Posterior vena cava (tissue), 2 donors: ENCODE results near the gene DRD2. TPM values are rescaled to one million over a fixed set of nuclear protein-coding genes. Genes with fewer than 3 reads are reported as not detected.

Experiments
- DNase-seq: peaks from one replicate; pipeline ENCODE4 v3.0.0-alpha.2; 2020; ENCODE audit warnings: low spot score
- intact Hi-C, 2 donors: fragments of 100-400 bp; cut with DNase I; formaldehyde crosslinking; loops; one replicate each; pipeline versions ENCODE4 v1.14.1 to v1.14.2; 2022 to 2023
- microRNA-seq, 2 donors: library from miRNA; unstranded; fragments of <30 nt; microRNA quantifications; one replicate each; pipeline ENCODE4 v1.2.0, GENCODE V29; 2020 to 2021; ENCODE audit warnings: borderline microRNAs expressed in 2 of 2
- total RNA-seq, 2 donors: library from RNA; stranded (reverse); fragmentation: NEBNext Ultra II Directional; extraction: Animal tissue kit (Norgen Biotek cat#: 25700); gene quantifications; one replicate each; pipeline ENCODE4 v1.2.1, GENCODE V29; 2021
- donor health status: DM: yes; HTN: yes; CAD: no.
- donor health status: DM: yes; HTN: yes; CAD: no.

The DRD2 gene
- total RNA-seq, 2 donors from 2014 or later: 0.29 to 0.51 TPM

GRCh38 chr11:113385749-113386148, 89.4 kb downstream of the DRD2 start:
- intact Hi-C loops: no loop called here
- DNase-seq: no peak

GRCh38 chr11:113384551-113384950, 90.6 kb downstream of the DRD2 start:
- no peak for DNase-seq
- intact Hi-C loops: no loop called here

- no peak for DNase-seq
- intact Hi-C loops: no loop called here
Measured at GRCh38 chr11:113382121-113382520, 93.1 kb downstream of the DRD2 start.

- DNase-seq: no peak
- intact Hi-C loops: loop anchor here in 1 of 2 donors (2.0 kb wide), 1 partner anchor 76 kb away; no protein-coding TSS in a partner anchor
Measured at GRCh38 chr11:113378692-113379091, 96.5 kb downstream of the DRD2 start.

GRCh38 chr11:113377681-113378412, 97.4 kb downstream of the DRD2 start:
- DNase-seq: no peak
- intact Hi-C loops: loop anchor here in 1 of 2 donors (2.0 kb wide), 1 partner anchor 75 kb away; no protein-coding TSS in a partner anchor

GRCh38 chr11:113376156-113376555, 99.0 kb downstream of the DRD2 start:
- intact Hi-C loops: no loop called here
- no peak for DNase-seq

GRCh38 chr11:113375402-113375801, 99.8 kb downstream of the DRD2 start:
- DNase-seq: no peak
- intact Hi-C loops: no loop called here

GRCh38 chr11:113373981-113374560, 101.1 kb downstream of the DRD2 start:
- intact Hi-C loops: no loop called here
- DNase-seq: no peak

GRCh38 chr11:113373306-113373705, 101.9 kb downstream of the DRD2 start:
- intact Hi-C loops: no loop called here
- no peak for DNase-seq

GRCh38 chr11:113372309-113372708, 102.9 kb downstream of the DRD2 start:
- intact Hi-C loops: no loop called here
- DNase-seq: no peak

- DNase-seq: no peak
- intact Hi-C loops: no loop called here
Measured at GRCh38 chr11:113370634-113371033, 104.6 kb downstream of the DRD2 start.

GRCh38 chr11:113369411-113369810, 105.8 kb downstream of the DRD2 start:
- intact Hi-C loops: no loop called here
- no peak for DNase-seq

GRCh38 chr11:113365895-113366294, 109.3 kb downstream of the DRD2 start:
- DNase-seq: no peak
- intact Hi-C loops: no loop called here

- intact Hi-C loops: no loop called here
- DNase-seq: no peak
Measured at GRCh38 chr11:113363996-113364641, 111.1 kb downstream of the DRD2 start.

GRCh38 chr11:113363406-113363805, 111.8 kb downstream of the DRD2 start:
- DNase-seq: no peak
- intact Hi-C loops: no loop called here

Small RNA genes lying within 50 kb of the gene (microRNA-seq; reads per million reads assigned to microRNA genes)
- 0 reads per million in 2 donors for gene MIR4301

Other genes with a start within 250 kb of the DRD2 start
- 10 to 100 TPM in 1 of 2 donors, 1 to 10 TPM in 1; 4.9 to 10.3 TPM for gene TTC12, start 160.8 kb downstream of the DRD2 start, total RNA-seq
- gene ANKK1, start 87.6 kb downstream of the DRD2 start, total RNA-seq: under 1 TPM in 1 of 2 donors, not detected in 1; 0.23 TPM
- under 1 TPM; 0.51 to 0.76 TPM for gene TMPRSS5, start 230.9 kb upstream of the DRD2 start, total RNA-seq